ENCODE measurements around the gene PRDM7. TPM values are rescaled to one million over a fixed set of nuclear protein-coding genes. Genes with fewer than 3 reads are reported as not detected.

PRDM7 gene
- polyA plus RNA-seq, 2 of the 4 experiments (the other 2 are of a cell fraction): not detected

DNA sequence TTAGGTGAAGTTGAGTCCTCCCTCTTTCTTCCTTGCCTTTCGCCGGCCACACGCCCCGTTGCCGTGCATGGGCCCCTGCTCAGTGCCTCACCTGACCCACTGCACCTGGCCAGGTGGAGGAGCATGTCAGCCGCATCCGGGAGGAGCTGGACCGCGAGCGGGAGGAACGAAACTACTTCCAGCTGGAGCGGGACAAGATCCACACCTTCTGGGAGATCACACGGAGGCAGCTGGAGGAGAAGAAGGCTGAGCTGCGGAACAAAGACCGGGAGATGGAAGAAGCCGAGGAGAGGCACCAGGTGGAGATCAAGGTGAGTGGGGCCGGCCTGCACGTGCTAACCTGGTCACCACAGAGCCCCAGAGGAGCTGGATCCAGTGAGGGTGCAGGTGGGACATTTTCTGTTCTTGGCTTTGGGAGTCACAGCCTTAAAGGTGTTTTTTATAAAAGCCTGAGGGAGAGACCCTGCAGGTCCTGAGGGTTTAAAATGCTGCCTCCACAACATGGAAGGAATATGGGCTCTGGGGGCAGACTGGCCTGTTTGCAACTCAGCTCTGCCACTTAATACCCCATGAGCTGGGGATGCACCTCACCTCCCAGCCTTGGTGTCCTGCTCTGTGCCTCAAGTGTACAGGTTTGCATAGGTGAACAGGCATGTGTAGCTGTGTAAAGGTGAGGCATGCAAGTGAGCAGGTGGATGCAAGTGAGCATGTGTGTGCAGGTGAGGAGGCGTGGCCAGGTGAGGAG is 45.8 kb downstream of the PRDM7 start:
- no peaks in the 10 kb centered on the region for H3K4me1 ChIP-seq
- H3K4me2 ChIP-seq: no peak overlapping the region
- H3K27ac ChIP-seq: no peak overlapping the region
- FAIRE-seq: no peak
- H3K9me3 ChIP-seq: no peaks in the 10 kb centered on the region
- ChIA-PET POLR2A (interaction anchor here (0.6 to 1.0 kb wide), 2 partner anchors 11 to 12 kb away, joined by 3 read pairs; partner anchors contain the start of gene DBNDD1), CTCF (interaction anchor here (1.3 to 1.8 kb wide), 3 partner anchors 9 to 51 kb away, joined by 3 to 7 read pairs (median 4); no protein-coding TSS in a partner anchor)
- no peak overlapping the region for H3K4me3 ChIP-seq
- 91% methylated on average over 18 of the region's 19 CpGs for WGBS (ENCODE audit: missing lambda C conversion rate)
- no peak for DNase-seq (ENCODE audit: low read depth in 1 of 2, low spot score in 1 of 2)
- TF ChIP-seq HDAC2 (IDR thresholded peaks at IDR 0.05) (no peak), TFCP2L1 (CRISPR knock-in tag; IDR thresholded peaks at IDR 0.05) (no peak), MAZ (IDR thresholded peaks at IDR 0.05; ENCODE audit: borderline replicate concordance, low read depth, low read length) (no peak), JUN (IDR thresholded peaks at IDR 0.05) (no peak), ZC3H11A (IDR thresholded peaks at IDR 0.05) (no peak), ZFP36 (IDR thresholded peaks at IDR 0.05; ENCODE audit: borderline replicate concordance, partially characterized antibody) (no peak), HOXB5 (CRISPR knock-in tag; IDR thresholded peaks at IDR 0.05) (no peak)
- TF ChIP-seq, protein P1, sequence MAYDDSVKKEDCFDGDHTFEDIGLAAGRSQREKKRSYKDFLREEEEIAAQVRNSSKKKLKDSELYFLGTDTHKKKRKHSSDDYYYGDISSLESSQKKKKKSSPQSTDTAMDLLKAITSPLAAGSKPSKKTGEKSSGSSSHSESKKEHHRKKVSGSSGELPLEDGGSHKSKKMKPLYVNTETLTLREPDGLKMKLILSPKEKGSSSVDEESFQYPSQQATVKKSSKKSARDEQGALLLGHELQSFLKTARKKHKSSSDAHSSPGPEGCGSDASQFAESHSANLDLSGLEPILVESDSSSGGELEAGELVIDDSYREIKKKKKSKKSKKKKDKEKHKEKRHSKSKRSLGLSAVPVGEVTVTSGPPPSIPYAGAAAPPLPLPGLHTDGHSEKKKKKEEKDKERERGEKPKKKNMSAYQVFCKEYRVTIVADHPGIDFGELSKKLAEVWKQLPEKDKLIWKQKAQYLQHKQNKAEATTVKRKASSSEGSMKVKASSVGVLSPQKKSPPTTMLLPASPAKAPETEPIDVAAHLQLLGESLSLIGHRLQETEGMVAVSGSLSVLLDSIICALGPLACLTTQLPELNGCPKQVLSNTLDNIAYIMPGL (CRISPR knock-in tag; IDR thresholded peaks at IDR 0.05; ENCODE audit: borderline replicate concordance): no peak
- TF ChIP-seq, protein P2, sequence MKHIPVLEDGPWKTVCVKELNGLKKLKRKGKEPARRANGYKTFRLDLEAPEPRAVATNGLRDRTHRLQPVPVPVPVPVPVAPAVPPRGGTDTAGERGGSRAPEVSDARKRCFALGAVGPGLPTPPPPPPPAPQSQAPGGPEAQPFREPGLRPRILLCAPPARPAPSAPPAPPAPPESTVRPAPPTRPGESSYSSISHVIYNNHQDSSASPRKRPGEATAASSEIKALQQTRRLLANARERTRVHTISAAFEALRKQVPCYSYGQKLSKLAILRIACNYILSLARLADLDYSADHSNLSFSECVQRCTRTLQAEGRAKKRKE (CRISPR knock-in tag; IDR thresholded peaks at IDR 0.05; ENCODE audit: low read depth): no peak
- ATAC-seq: peak in 1 of 2 experiments; percentile 59; a peak in 3 of 6 replicates

DNA sequence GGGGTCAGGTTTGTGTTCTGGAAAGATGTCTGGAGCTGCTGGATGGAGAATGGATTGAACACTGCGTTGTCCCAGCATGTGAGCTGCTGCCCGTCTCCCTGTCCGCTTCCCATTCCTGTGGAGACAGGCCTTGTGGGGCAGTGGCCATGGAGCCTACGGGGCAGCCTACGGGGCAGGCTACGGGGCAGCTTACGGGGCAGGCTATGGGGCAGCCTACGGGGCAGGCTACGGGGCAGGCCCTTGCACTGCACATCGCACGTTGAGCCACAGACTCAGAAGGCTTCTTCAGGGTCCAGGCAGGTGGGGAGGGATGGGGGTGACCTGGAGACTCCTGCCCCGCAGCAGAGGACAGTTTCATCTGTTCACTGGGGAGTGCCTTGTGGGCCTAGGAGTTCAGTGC is 48.1 kb downstream of the PRDM7 start:
- Histone ChIP-seq H3K9me3 (no peaks in the 10 kb centered on the region), H3K4me3 (no peak overlapping the region), H3K27ac (no peak overlapping the region), H3K4me2 (no peak overlapping the region), H3K4me1 (no peaks in the 10 kb centered on the region)
- TF ChIP-seq POLR2AphosphoS2 (conservative IDR thresholded peaks at IDR 0.05; ENCODE audit: low read length) (no peak), FOSB (CRISPR knock-in tag; IDR thresholded peaks at IDR 0.05) (no peak), BHLHE40 (IDR thresholded peaks at IDR 0.05; ENCODE audit: low read depth, low read length) (no peak), ZC3H11A (IDR thresholded peaks at IDR 0.05) (no peak), NFE2L2 (conservative IDR thresholded peaks at IDR 0.05; ENCODE audit: low read length) (no peak), KDM5A (IDR thresholded peaks at IDR 0.05) (no peak), RCOR1 (IDR thresholded peaks at IDR 0.05; ENCODE audit: low read depth, low read length) (no peak), NR3C1 (IDR thresholded peaks at IDR 0.05) (no peak), HOXB5 (CRISPR knock-in tag; IDR thresholded peaks at IDR 0.05) (no peak), TP53 (CRISPR knock-in tag; IDR thresholded peaks at IDR 0.05) (no peak), CEBPB (IDR thresholded peaks at IDR 0.05) (no peak), ZSCAN20 (CRISPR knock-in tag; IDR thresholded peaks at IDR 0.05) (no peak), JUN (IDR thresholded peaks at IDR 0.05) (no peak)
- TF ChIP-seq, protein P3, sequence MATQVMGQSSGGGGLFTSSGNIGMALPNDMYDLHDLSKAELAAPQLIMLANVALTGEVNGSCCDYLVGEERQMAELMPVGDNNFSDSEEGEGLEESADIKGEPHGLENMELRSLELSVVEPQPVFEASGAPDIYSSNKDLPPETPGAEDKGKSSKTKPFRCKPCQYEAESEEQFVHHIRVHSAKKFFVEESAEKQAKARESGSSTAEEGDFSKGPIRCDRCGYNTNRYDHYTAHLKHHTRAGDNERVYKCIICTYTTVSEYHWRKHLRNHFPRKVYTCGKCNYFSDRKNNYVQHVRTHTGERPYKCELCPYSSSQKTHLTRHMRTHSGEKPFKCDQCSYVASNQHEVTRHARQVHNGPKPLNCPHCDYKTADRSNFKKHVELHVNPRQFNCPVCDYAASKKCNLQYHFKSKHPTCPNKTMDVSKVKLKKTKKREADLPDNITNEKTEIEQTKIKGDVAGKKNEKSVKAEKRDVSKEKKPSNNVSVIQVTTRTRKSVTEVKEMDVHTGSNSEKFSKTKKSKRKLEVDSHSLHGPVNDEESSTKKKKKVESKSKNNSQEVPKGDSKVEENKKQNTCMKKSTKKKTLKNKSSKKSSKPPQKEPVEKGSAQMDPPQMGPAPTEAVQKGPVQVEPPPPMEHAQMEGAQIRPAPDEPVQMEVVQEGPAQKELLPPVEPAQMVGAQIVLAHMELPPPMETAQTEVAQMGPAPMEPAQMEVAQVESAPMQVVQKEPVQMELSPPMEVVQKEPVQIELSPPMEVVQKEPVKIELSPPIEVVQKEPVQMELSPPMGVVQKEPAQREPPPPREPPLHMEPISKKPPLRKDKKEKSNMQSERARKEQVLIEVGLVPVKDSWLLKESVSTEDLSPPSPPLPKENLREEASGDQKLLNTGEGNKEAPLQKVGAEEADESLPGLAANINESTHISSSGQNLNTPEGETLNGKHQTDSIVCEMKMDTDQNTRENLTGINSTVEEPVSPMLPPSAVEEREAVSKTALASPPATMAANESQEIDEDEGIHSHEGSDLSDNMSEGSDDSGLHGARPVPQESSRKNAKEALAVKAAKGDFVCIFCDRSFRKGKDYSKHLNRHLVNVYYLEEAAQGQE (IDR thresholded peaks at IDR 0.05): no peak
- TF ChIP-seq, protein P4, sequence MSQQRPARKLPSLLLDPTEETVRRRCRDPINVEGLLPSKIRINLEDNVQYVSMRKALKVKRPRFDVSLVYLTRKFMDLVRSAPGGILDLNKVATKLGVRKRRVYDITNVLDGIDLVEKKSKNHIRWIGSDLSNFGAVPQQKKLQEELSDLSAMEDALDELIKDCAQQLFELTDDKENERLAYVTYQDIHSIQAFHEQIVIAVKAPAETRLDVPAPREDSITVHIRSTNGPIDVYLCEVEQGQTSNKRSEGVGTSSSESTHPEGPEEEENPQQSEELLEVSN (IDR thresholded peaks at IDR 0.05; ENCODE audit: borderline replicate concordance, low read depth): no peak
- ChIA-PET CTCF (interaction anchor here (1.2 to 1.8 kb wide), 2 partner anchors 9 to 10 kb away, joined by 3 to 5 read pairs; partner anchors contain the start of gene DBNDD1), POLR2A (no interaction called here)
- ATAC-seq (no peak), FAIRE-seq (no peak), DNase-seq (ENCODE audit: low read depth in 1 of 2, low spot score in 1 of 2) (no peak)
- WGBS (ENCODE audit: missing lambda C conversion rate): 85% methylated on average over 5 of the region's 12 CpGs
